Measurements from ENCODE around the gene SCN10A.
A peak's percentile ranks its signal among the peaks of the same experiment; 100 is the strongest.

Gene SCN10A

DNA sequence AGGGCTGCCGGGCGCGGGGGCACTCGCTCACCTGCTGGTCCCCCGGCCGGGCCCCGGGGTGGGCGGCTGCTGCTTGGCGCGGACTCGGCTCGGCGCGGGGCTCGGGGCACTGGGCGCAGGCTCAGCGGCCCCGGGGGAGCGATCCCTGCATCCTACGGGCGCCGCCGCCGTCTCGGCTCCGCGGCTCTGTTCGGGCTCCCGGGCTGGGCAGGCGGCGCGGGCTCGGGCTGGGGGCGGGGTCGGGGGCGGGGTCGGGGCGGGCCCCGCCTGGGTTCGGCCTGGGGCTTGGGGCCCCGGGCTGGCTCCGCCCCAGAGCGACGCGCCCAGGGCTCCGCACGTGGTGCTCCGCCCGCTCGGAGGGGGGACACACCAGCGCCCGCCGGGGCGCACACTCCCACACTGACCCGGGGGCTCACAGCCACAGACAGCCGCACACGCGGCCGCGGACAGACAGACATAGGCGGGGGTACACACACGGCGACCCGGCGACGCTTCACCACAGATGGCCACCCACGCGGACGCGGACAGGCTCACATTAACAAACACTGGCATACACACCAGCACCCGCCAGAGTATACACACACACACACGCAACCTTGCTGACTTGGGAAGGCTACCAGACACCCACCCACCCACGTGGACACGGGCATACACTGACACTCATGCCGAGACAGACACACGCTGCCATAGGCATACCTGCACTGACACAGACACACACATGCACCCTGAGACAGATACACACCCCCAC is 166.3 kb downstream of the SCN10A start, which contains the start of gene SCN5A:
Gene SCN5A (minus strand): TSS at position 188 of the 748 bp plus-strand sequence. CDS start 16,380 bp downstream, outside the sequence.
- peak; percentile 57 for DNase-seq

DNA sequence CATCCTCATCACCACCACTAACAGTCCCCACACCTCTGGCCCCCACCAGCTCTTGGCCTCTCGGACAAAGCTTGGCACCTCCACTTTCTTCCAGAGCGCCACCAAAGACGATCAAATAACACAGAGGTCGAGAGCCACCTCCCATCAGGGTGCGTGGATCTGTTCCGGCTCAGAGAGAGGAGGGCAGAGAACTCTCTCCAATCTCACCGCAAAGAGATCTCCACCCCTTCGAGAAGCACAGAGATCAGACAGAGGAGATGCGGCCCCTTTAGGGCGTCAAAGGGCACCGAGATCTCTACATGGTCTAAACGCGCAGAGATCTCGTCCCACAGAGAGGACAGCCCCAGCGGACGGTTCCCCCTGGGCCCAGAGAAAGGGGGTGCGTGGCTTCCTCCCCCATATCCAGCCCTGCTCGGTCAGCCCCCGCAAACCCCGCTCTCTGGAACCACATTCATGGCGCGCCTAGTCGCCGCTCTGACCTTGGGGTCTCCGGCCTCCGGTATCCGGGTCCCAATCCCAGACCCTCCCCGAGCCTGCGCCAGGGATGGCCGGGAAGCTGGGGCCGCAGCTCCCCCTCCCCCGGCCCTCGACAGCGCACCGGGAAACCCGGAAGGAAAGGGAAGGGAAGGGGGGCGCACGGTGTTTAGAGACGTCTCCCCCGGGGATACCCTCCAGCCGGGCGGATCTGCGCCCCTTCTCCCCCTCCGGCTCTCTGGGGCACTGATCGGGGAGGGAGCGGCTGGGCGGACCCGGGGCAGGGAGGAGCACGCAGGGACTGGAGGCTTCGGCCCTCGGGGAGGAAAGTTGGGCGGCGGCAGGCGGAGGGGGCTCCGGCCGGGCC is 167.1 kb downstream of the SCN10A start:
- no peak for DNase-seq

DNA sequence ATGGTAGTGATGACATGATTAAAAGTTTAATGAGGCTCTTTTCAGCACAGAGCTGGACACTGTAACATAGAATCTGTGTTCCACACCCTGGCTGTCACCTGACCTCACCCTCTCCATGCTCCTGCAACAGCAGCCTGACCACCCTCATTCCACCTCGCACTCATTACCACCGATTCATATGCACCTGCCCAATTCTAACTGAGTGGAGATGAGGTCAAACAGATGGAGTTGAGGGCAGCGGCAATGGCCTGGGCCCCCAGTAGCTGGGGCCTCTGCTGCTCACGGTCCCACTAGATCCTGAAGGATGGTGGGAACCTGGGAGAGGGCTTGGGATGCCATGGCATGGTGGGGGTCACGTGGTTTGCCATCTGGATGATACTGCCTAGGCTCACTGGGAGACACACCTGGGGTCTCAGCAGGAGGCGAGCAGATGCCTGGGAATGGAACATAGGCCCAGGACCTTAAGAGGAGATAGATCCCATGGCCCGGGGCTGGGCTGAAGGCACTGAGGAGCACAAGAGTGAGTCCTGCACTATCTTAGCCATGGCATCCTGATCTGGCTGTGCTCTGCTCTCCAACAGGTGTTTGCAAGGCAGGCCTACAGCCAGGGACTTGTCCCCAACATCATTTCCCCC is 167.9 kb downstream of the SCN10A start:
- no peak for DNase-seq

GRCh38 chr3:38647217-38647970 is 168.6 kb downstream of the SCN10A start:
- no peak for DNase-seq

All from activated CD4-positive, alpha-beta T cell treated with anti-CD3 and anti-CD28 coated beads, Interleukin-10, Interleukin-2, amounts not matched to agents 100 ng/mL and 50 ng/mL, durations not matched to agents 16 hours and 8 hours (primary cell).